A549 (cell line): ENCODE results near the gene GRB14.

Experiments used
- CHD4 ChIP-seq: fragments of 200-600 bp; sonication (generic); IDR thresholded peaks from 2 replicates; pipeline ENCODE4 v1.6.1; 2016; ENCODE audit warnings: antibody characterized with exemption, mild to moderate bottlenecking, borderline replicate concordance
- ESRRA ChIP-seq: fragments of 150-350 bp; IDR thresholded peaks from 2 replicates; pipeline ENCODE4 v1.6.1; 2014; ENCODE audit warnings: mild to moderate bottlenecking, low read length, borderline replicate concordance
- FOXS1 ChIP-seq: fragments of 250-450 bp; sonication (Bioruptor Pico); IDR thresholded peaks from 2 replicates; pipeline ENCODE4 v1.5.0; 2020; ENCODE audit warnings: mild to moderate bottlenecking, moderate library complexity
- HOXA7 ChIP-seq: fragments of 250-450 bp; sonication (Bioruptor Pico); IDR thresholded peaks from 2 replicates; pipeline ENCODE4 v1.5.0; 2020; ENCODE audit warnings: mild to moderate bottlenecking, moderate library complexity
- HOXB5 ChIP-seq: fragments of 250-450 bp; sonication (Bioruptor Pico); IDR thresholded peaks from 2 replicates; pipeline ENCODE4 v1.5.0; 2020; ENCODE audit warnings: mild to moderate bottlenecking, moderate library complexity
- JUN ChIP-seq, 2 experiments: fragments of >200 bp; sonication (Bioruptor Twin); formaldehyde crosslinking; IDR thresholded peaks; 2 replicates in 1 of 2; 3 replicates in 1 of 2; pipeline ENCODE4 v1.6.1; 2016 to 2017
- NPAS2 ChIP-seq: fragments of 250-450 bp; sonication (Bioruptor Pico); IDR thresholded peaks from 2 replicates; pipeline ENCODE4 v1.8.0; 2022; ENCODE audit warnings: mild to moderate bottlenecking, moderate library complexity, borderline replicate concordance
- NR3C1 ChIP-seq: fragments of >200 bp; sonication (Bioruptor Twin); formaldehyde crosslinking; IDR thresholded peaks from 3 replicates; pipeline ENCODE4 v1.6.1; 2017
- PBX3 ChIP-seq: IDR thresholded peaks from 2 replicates; pipeline ENCODE4 v1.6.1; 2012
- POLR2A ChIP-seq: IDR thresholded peaks from 2 replicates; pipeline ENCODE4 v1.6.1; 2012; ENCODE audit warnings: mild to moderate bottlenecking, low read length
- RAD21 ChIP-seq, 2 experiments: fragments of >200 bp in 1 of 2; sonication (Bioruptor Twin) in 1 of 2; formaldehyde crosslinking in 1 of 2; IDR thresholded peaks in 1 of 2; conservative IDR thresholded peaks in 1 of 2; 2 replicates in 1 of 2; 3 replicates in 1 of 2; pipeline ENCODE4 v1.6.1; 2012 to 2018; ENCODE audit warnings: inconsistent platforms in 1 of 2
- RARB ChIP-seq: fragments of 250-450 bp; sonication (Bioruptor Pico); IDR thresholded peaks from 2 replicates; pipeline ENCODE4 v1.8.0; 2021; ENCODE audit warnings: mild to moderate bottlenecking, moderate library complexity
- TF ChIP-seq, protein P1 (sequence below): fragments of >200 bp; sonication (Bioruptor Twin); formaldehyde crosslinking; IDR thresholded peaks from 3 replicates; pipeline ENCODE4 v1.5.1; 2016

- TF ChIP-seq ESRRA: no peak
- TF ChIP-seq, protein P1, sequence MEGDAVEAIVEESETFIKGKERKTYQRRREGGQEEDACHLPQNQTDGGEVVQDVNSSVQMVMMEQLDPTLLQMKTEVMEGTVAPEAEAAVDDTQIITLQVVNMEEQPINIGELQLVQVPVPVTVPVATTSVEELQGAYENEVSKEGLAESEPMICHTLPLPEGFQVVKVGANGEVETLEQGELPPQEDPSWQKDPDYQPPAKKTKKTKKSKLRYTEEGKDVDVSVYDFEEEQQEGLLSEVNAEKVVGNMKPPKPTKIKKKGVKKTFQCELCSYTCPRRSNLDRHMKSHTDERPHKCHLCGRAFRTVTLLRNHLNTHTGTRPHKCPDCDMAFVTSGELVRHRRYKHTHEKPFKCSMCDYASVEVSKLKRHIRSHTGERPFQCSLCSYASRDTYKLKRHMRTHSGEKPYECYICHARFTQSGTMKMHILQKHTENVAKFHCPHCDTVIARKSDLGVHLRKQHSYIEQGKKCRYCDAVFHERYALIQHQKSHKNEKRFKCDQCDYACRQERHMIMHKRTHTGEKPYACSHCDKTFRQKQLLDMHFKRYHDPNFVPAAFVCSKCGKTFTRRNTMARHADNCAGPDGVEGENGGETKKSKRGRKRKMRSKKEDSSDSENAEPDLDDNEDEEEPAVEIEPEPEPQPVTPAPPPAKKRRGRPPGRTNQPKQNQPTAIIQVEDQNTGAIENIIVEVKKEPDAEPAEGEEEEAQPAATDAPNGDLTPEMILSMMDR: peak; percentile 98
- no peak for TF ChIP-seq FOXS1 (CRISPR knock-in tag)
- TF ChIP-seq NR3C1: no peak
- TF ChIP-seq RARB (CRISPR knock-in tag): no peak
- no peak for TF ChIP-seq PBX3
- no peak for TF ChIP-seq POLR2A
- no peak for TF ChIP-seq NPAS2
- no peak for TF ChIP-seq HOXA7
- TF ChIP-seq RAD21 (conservative IDR thresholded peaks at IDR 0.05 in 1 of 2, IDR thresholded peaks at IDR 0.05 in 1 of 2): peak; percentile 77 to 80
- TF ChIP-seq JUN (IDR thresholded peaks at IDR 0.05): no peak
- no peak for TF ChIP-seq CHD4
- no peak for TF ChIP-seq HOXB5 (CRISPR knock-in tag)
Measured at GRCh38 chr2:164599954-164600589, 21.2 kb downstream of the GRB14 start.
